ENCODE measurements around the gene PDE2A. TPM values are rescaled to one million over a fixed set of nuclear protein-coding genes. Genes with fewer than 3 reads are reported as not detected.

Gene PDE2A
- total RNA-seq, 1 experiment from 2014 or later: 0.58 TPM

GRCh38 chr11:72631806-72632731, 42.2 kb downstream of the PDE2A start:
- Histone ChIP-seq H3K4me1 (ENCODE audit: insufficient read depth, low read length, poor library complexity, severe bottlenecking) (peaks cover 10% of the 10 kb centered on the region), H3K36me3 (ENCODE audit: insufficient read depth, low read length, poor library complexity, severe bottlenecking) (no peaks in the 10 kb centered on the region), H3K27me3 (replicated peaks; ENCODE audit: insufficient read depth, low read depth, low read length, poor library complexity) (peaks cover 7% of the 10 kb centered on the region), H3K27ac (ENCODE audit: low read depth, low read length, poor library complexity, severe bottlenecking) (no peak overlapping the region), H3K9me3 (ENCODE audit: low read depth, low read length, poor library complexity, severe bottlenecking) (no peaks in the 10 kb centered on the region), H3K4me3 (ENCODE audit: low read depth, low read length, poor library complexity, severe bottlenecking) (no peak overlapping the region)
- intact Hi-C loops (cut with micrococcal nuclease; ENCODE audit: unreplicated experiment): no loop called here
- DNase-seq (ENCODE audit: low spot score): no peak
- no peak for TF ChIP-seq CTCF (conservative IDR thresholded peaks at IDR 0.05; ENCODE audit: low read depth, low read length)
- no peak for TF ChIP-seq EZH2 (IDR thresholded peaks at IDR 0.05; ENCODE audit: borderline replicate concordance, low read depth, low read length, poor library complexity, severe bottlenecking)
- ChIA-PET CTCF (no interaction called here), POLR2A (ENCODE audit: low non-redundant PET) (no interaction called here)
- BruUV-seq (replicated peaks): no TSS peak

- Histone ChIP-seq H3K27ac (ENCODE audit: low read depth, low read length, poor library complexity, severe bottlenecking) (no peak overlapping the region), H3K4me1 (ENCODE audit: insufficient read depth, low read length, poor library complexity, severe bottlenecking) (no peaks in the 10 kb centered on the region), H3K27me3 (replicated peaks; ENCODE audit: insufficient read depth, low read depth, low read length, poor library complexity) (peaks cover 4% of the 10 kb centered on the region), H3K9me3 (ENCODE audit: low read depth, low read length, poor library complexity, severe bottlenecking) (no peaks in the 10 kb centered on the region), H3K36me3 (ENCODE audit: insufficient read depth, low read length, poor library complexity, severe bottlenecking) (no peaks in the 10 kb centered on the region), H3K4me3 (ENCODE audit: low read depth, low read length, poor library complexity, severe bottlenecking) (no peak overlapping the region)
- BruUV-seq (replicated peaks): no TSS peak
- intact Hi-C loops (cut with micrococcal nuclease; ENCODE audit: unreplicated experiment): no loop called here
- no peak for DNase-seq (ENCODE audit: low spot score)
- POLR2A ChIA-PET (ENCODE audit: low non-redundant PET): interaction anchor here (0.7 kb wide), 1 partner anchor 1523 kb away, joined by 8 read pairs; no protein-coding TSS in a partner anchor
- CTCF ChIA-PET: no interaction called here
- TF ChIP-seq EZH2 (IDR thresholded peaks at IDR 0.05; ENCODE audit: borderline replicate concordance, low read depth, low read length, poor library complexity, severe bottlenecking) (no peak), CTCF (conservative IDR thresholded peaks at IDR 0.05; ENCODE audit: low read depth, low read length) (no peak)
Measured at GRCh38 chr11:72630104-72630852, 43.9 kb downstream of the PDE2A start.

GRCh38 chr11:72629266-72629665, 45.0 kb downstream of the PDE2A start:
- Histone ChIP-seq H3K27me3 (replicated peaks; ENCODE audit: insufficient read depth, low read depth, low read length, poor library complexity) (no peaks in the 10 kb centered on the region), H3K27ac (ENCODE audit: low read depth, low read length, poor library complexity, severe bottlenecking) (no peak overlapping the region), H3K4me3 (ENCODE audit: low read depth, low read length, poor library complexity, severe bottlenecking) (no peak overlapping the region), H3K36me3 (ENCODE audit: insufficient read depth, low read length, poor library complexity, severe bottlenecking) (no peaks in the 10 kb centered on the region), H3K9me3 (ENCODE audit: low read depth, low read length, poor library complexity, severe bottlenecking) (no peaks in the 10 kb centered on the region), H3K4me1 (ENCODE audit: insufficient read depth, low read length, poor library complexity, severe bottlenecking) (no peaks in the 10 kb centered on the region)
- TF ChIP-seq EZH2 (IDR thresholded peaks at IDR 0.05; ENCODE audit: borderline replicate concordance, low read depth, low read length, poor library complexity, severe bottlenecking) (no peak), CTCF (conservative IDR thresholded peaks at IDR 0.05; ENCODE audit: low read depth, low read length) (no peak)
- intact Hi-C loops (cut with micrococcal nuclease; ENCODE audit: unreplicated experiment): no loop called here
- no TSS peak for BruUV-seq (replicated peaks)
- DNase-seq (ENCODE audit: low spot score): no peak
- ChIA-PET POLR2A (ENCODE audit: low non-redundant PET) (no interaction called here), CTCF (no interaction called here)
